GM18873 (cell line): ENCODE results near the gene CALN1.
"Not testable (repeated sequence)": the region's sequence is repeated elsewhere in the genome, so short reads cannot be mapped to it uniquely, and the experiment has no call there.

Source experiments
- ATAC-seq: cut with Tn5 transposase; IDR thresholded peaks from one replicate; pipeline ENCODE4 v1.9.1; 2021; ENCODE audit warnings: mild to moderate bottlenecking, moderate library complexity, moderate number of reproducible peaks; ENCODE audit not compliant: unreplicated experiment, low FRiP score

CALN1 gene

GRCh38 chr7:72409638-72410015 lies 2.5 kb downstream of the CALN1 start:
- no peak for ATAC-seq

- no peak for ATAC-seq
These were observed 3.0 kb downstream of the CALN1 start for GRCh38 chr7:72408966-72409637.

- no peak for ATAC-seq
These were observed 5.2 kb downstream of the CALN1 start for GRCh38 chr7:72406820-72407403.

GRCh38 chr7:72405871-72406270 lies 6.3 kb downstream of the CALN1 start:
- no peak for ATAC-seq

GRCh38 chr7:72405418-72405817 lies 6.7 kb downstream of the CALN1 start:
- ATAC-seq: no peak

- ATAC-seq: no peak
These were observed 7.4 kb downstream of the CALN1 start for GRCh38 chr7:72404743-72405142.

- no peak for ATAC-seq
These were observed 8.6 kb downstream of the CALN1 start for GRCh38 chr7:72403458-72404076.

GRCh38 chr7:72394016-72394415 lies 18.1 kb downstream of the CALN1 start:
- ATAC-seq: no peak

- no peak for ATAC-seq
These were observed 20.2 kb downstream of the CALN1 start for GRCh38 chr7:72391821-72392377.

GRCh38 chr7:72386118-72386517 lies 26.0 kb downstream of the CALN1 start:
- ATAC-seq: no peak

- ATAC-seq: no peak
These were observed 49.9 kb downstream of the CALN1 start for GRCh38 chr7:72362246-72362645.

GRCh38 chr7:72345208-72345727 lies 66.9 kb downstream of the CALN1 start:
- ATAC-seq: no peak

- ATAC-seq: no peak
These were observed 68.1 kb downstream of the CALN1 start for GRCh38 chr7:72343991-72344390.

- not testable (repeated sequence) for ATAC-seq
These were observed 68.8 kb downstream of the CALN1 start for GRCh38 chr7:72343354-72343753.

GRCh38 chr7:72337390-72338167 lies 74.6 kb downstream of the CALN1 start:
- ATAC-seq: no peak

GRCh38 chr7:72336632-72337389 lies 75.3 kb downstream of the CALN1 start:
- ATAC-seq: no peak

- no peak for ATAC-seq
These were observed 75.8 kb downstream of the CALN1 start for GRCh38 chr7:72336382-72336631.

- ATAC-seq: no peak
These were observed 76.4 kb downstream of the CALN1 start for GRCh38 chr7:72335561-72336381.

- no peak for ATAC-seq
These were observed 77.4 kb downstream of the CALN1 start for GRCh38 chr7:72334698-72335097.
